Stimulated activated CD8-positive, alpha-beta memory T cell treated with anti-CD3 and anti-CD28 coated beads, Interleukin-12 subunit alpha, Interleukin-12 subunit beta, amount 100 ng/mL, for 4 hours (primary cell): ENCODE measurements around the gene RIPK4.

Experiments used
- DNase-seq: peaks from one replicate; pipeline ENCODE4 v3.0.0-alpha.2; 2020; ENCODE audit warnings: low read depth

Gene RIPK4

GRCh38 chr21:41769111-41769510 is 2.3 kb upstream of the RIPK4 start:
- DNase-seq, result no peak

- DNase-seq, result no peak
Observed at GRCh38 chr21:41768437-41769042, 1.7 kb upstream of the RIPK4 start.

GRCh38 chr21:41767606-41768436 is 969 bp upstream of the RIPK4 start:
- no peak for DNase-seq

- no peak for DNase-seq
Observed at GRCh38 chr21:41765973-41766882, 624 bp downstream of the RIPK4 start.

- no peak for DNase-seq
Observed at GRCh38 chr21:41765420-41765821, 1.4 kb downstream of the RIPK4 start.

- no peak for DNase-seq
Observed at GRCh38 chr21:41764558-41765419, 2.1 kb downstream of the RIPK4 start.

- no peak for DNase-seq
Observed at GRCh38 chr21:41763996-41764395, 2.9 kb downstream of the RIPK4 start.

GRCh38 chr21:41763398-41763931 is 3.4 kb downstream of the RIPK4 start:
- no peak for DNase-seq

GRCh38 chr21:41762753-41763152 is 4.1 kb downstream of the RIPK4 start:
- no peak for DNase-seq

- no peak for DNase-seq
Observed at GRCh38 chr21:41761934-41762635, 4.8 kb downstream of the RIPK4 start.

GRCh38 chr21:41761211-41761933 is 5.5 kb downstream of the RIPK4 start:
- no peak for DNase-seq

- no peak for DNase-seq
Observed at GRCh38 chr21:41760411-41760810, 6.4 kb downstream of the RIPK4 start.

GRCh38 chr21:41759926-41760325 is 6.9 kb downstream of the RIPK4 start:
- no peak for DNase-seq

GRCh38 chr21:41759214-41759840 is 7.5 kb downstream of the RIPK4 start:
- no peak for DNase-seq

- DNase-seq, result no peak
Observed at GRCh38 chr21:41758550-41758949, 8.3 kb downstream of the RIPK4 start.

GRCh38 chr21:41755934-41756773 is 10.7 kb downstream of the RIPK4 start:
- no peak for DNase-seq

GRCh38 chr21:41755258-41755933 is 11.5 kb downstream of the RIPK4 start:
- no peak for DNase-seq

GRCh38 chr21:41754479-41754891 is 12.4 kb downstream of the RIPK4 start:
- no peak for DNase-seq
